Activated T-helper 2 cell treated with anti-CD3 and anti-CD28 coated beads, Interferon-gamma antibody, Interleukin-2, Interleukin-4, amounts not matched to agents 10 μg/mL and 5 μg/mL and 100 μg/mL, durations not matched to agents 14 hours and 24 hours and 36 hours (primary cell): ENCODE data around the gene CCK. TPM values are rescaled to one million over a fixed set of nuclear protein-coding genes. Genes with fewer than 3 reads are reported as not detected.
"Not testable (repeated sequence)": the region's sequence is repeated elsewhere in the genome, so short reads cannot be mapped to it uniquely, and the experiment has no call there.

Experiments
- DNase-seq: peaks from one replicate; pipeline ENCODE4 v3.0.0; 2021; ENCODE audit warnings: low spot score
- H3K27ac Mint-ChIP-seq: one replicate; pipeline ENCODE4 v1.8.0; 2021; ENCODE audit warnings: mixed read lengths
- H3K27me3 Mint-ChIP-seq: one replicate; pipeline ENCODE4 v1.8.0; 2021; ENCODE audit warnings: low read depth, mixed read lengths
- H3K36me3 Mint-ChIP-seq: one replicate; pipeline ENCODE4 v1.8.0; 2021; ENCODE audit warnings: low read depth, mixed read lengths
- H3K4me1 Mint-ChIP-seq: one replicate; pipeline ENCODE4 v1.8.0; 2021; ENCODE audit warnings: low read depth, mixed read lengths
- H3K4me3 Mint-ChIP-seq: one replicate; pipeline ENCODE4 v1.8.0; 2021; ENCODE audit warnings: low read depth, mild to moderate bottlenecking, moderate library complexity, mixed read lengths
- H3K9me3 Mint-ChIP-seq: one replicate; pipeline ENCODE4 v1.8.0; 2021; ENCODE audit warnings: mixed read lengths
- intact Hi-C: fragments of 100-400 bp; cut with micrococcal nuclease; formaldehyde crosslinking; loops from one replicate; pipeline ENCODE4 v1.15.1; 2023
- total RNA-seq: library from RNA; stranded (reverse); gene quantifications from 2 replicates; pipeline ENCODE4 v1.2.3, GENCODE V29; 2022

The CCK gene
- total RNA-seq, 1 donor from 2014 or later, result not detected

- intact Hi-C loops, DNase-seq: not testable (repeated sequence)
These were observed 21.4 kb upstream of the CCK start for GRCh38 chr3:42287423-42287822.

GRCh38 chr3:42277676-42278075 is 11.7 kb upstream of the CCK start:
- H3K36me3 Mint-ChIP-seq, result peaks cover 4% of the 10 kb centered on the region
- H3K4me1 Mint-ChIP-seq, result no peaks in the 10 kb centered on the region
- no peak overlapping the region for H3K27ac Mint-ChIP-seq
- no peak overlapping the region for H3K4me3 Mint-ChIP-seq
- no peaks in the 10 kb centered on the region for H3K27me3 Mint-ChIP-seq
- intact Hi-C loops, result no loop called here
- H3K9me3 Mint-ChIP-seq, result peaks cover 23% of the 10 kb centered on the region
- DNase-seq, result no peak

More at GRCh38 chr3:42287423-42287822, 21.4 kb upstream of the CCK start:
- H3K9me3 Mint-ChIP-seq, H3K27me3 Mint-ChIP-seq, H3K27ac Mint-ChIP-seq, H3K4me3 Mint-ChIP-seq, H3K4me1 Mint-ChIP-seq, H3K36me3 Mint-ChIP-seq: not testable (repeated sequence)

GRCh38 chr3:42276141-42277132 is 10.5 kb upstream of the CCK start:
- no peak for DNase-seq
- peaks cover 23% of the 10 kb centered on the region for H3K9me3 Mint-ChIP-seq
- peaks cover 3% of the 10 kb centered on the region for H3K27me3 Mint-ChIP-seq
- H3K4me3 Mint-ChIP-seq, result no peak overlapping the region
- no peak overlapping the region for H3K27ac Mint-ChIP-seq
- H3K36me3 Mint-ChIP-seq, result peaks cover 4% of the 10 kb centered on the region
- intact Hi-C loops, result no loop called here
- no peaks in the 10 kb centered on the region for H3K4me1 Mint-ChIP-seq

GRCh38 chr3:42275217-42275616 is 9.2 kb upstream of the CCK start:
- Mint-ChIP-seq H3K36me3 (peaks cover 4% of the 10 kb centered on the region), H3K27me3 (peaks cover 3% of the 10 kb centered on the region), H3K4me1 (no peaks in the 10 kb centered on the region), H3K9me3 (peaks cover 14% of the 10 kb centered on the region), H3K4me3 (no peak overlapping the region), H3K27ac (no peak overlapping the region)
- intact Hi-C loops, result no loop called here
- no peak for DNase-seq

- Mint-ChIP-seq H3K27me3 (peaks cover 6% of the 10 kb centered on the region), H3K4me3 (no peak overlapping the region), H3K9me3 (peaks cover 4% of the 10 kb centered on the region), H3K4me1 (no peaks in the 10 kb centered on the region), H3K36me3 (peaks cover 2% of the 10 kb centered on the region), H3K27ac (no peak overlapping the region)
- DNase-seq, result no peak
- intact Hi-C loops, result no loop called here
These were observed 8.3 kb upstream of the CCK start for GRCh38 chr3:42274266-42274665.

GRCh38 chr3:42273361-42273760 is 7.4 kb upstream of the CCK start:
- peaks cover 12% of the 10 kb centered on the region for H3K27me3 Mint-ChIP-seq
- DNase-seq, result no peak
- no peaks in the 10 kb centered on the region for H3K36me3 Mint-ChIP-seq
- H3K4me3 Mint-ChIP-seq, result no peak overlapping the region
- intact Hi-C loops, result no loop called here
- no peaks in the 10 kb centered on the region for H3K9me3 Mint-ChIP-seq
- H3K27ac Mint-ChIP-seq, result no peak overlapping the region
- no peaks in the 10 kb centered on the region for H3K4me1 Mint-ChIP-seq

- intact Hi-C loops, result no loop called here
- Mint-ChIP-seq H3K4me1 (no peaks in the 10 kb centered on the region), H3K27ac (no peak overlapping the region), H3K36me3 (no peaks in the 10 kb centered on the region), H3K4me3 (no peak overlapping the region), H3K27me3 (peaks cover 24% of the 10 kb centered on the region), H3K9me3 (no peaks in the 10 kb centered on the region)
- DNase-seq, result no peak
These were observed 5.8 kb upstream of the CCK start for GRCh38 chr3:42271786-42272185.

GRCh38 chr3:42270561-42270960 is 4.6 kb upstream of the CCK start:
- Mint-ChIP-seq H3K4me1 (no peaks in the 10 kb centered on the region), H3K4me3 (no peak overlapping the region), H3K36me3 (no peaks in the 10 kb centered on the region), H3K9me3 (no peaks in the 10 kb centered on the region), H3K27me3 (peaks cover 30% of the 10 kb centered on the region), H3K27ac (no peak overlapping the region)
- no peak for DNase-seq
- intact Hi-C loops, result no loop called here

GRCh38 chr3:42269647-42270046 is 3.7 kb upstream of the CCK start:
- intact Hi-C loops, result loop anchor here (10.0 kb wide), 1 partner anchor 1725 kb away; no protein-coding TSS in a partner anchor
- Mint-ChIP-seq H3K36me3 (no peaks in the 10 kb centered on the region), H3K27me3 (peaks cover 35% of the 10 kb centered on the region), H3K4me1 (no peaks in the 10 kb centered on the region), H3K4me3 (no peak overlapping the region), H3K27ac (no peak overlapping the region), H3K9me3 (no peaks in the 10 kb centered on the region)
- no peak for DNase-seq

GRCh38 chr3:42267878-42268277 is 1.9 kb upstream of the CCK start:
- Mint-ChIP-seq H3K4me1 (peaks cover 1% of the 10 kb centered on the region), H3K27me3 (peaks cover 50% of the 10 kb centered on the region), H3K36me3 (no peaks in the 10 kb centered on the region), H3K4me3 (no peak overlapping the region), H3K9me3 (no peaks in the 10 kb centered on the region), H3K27ac (no peak overlapping the region)
- no peak for DNase-seq
- intact Hi-C loops, result loop anchor here (10.0 kb wide), 1 partner anchor 1727 kb away; no protein-coding TSS in a partner anchor

- no peak for DNase-seq
- no peaks in the 10 kb centered on the region for H3K9me3 Mint-ChIP-seq
- peaks cover 1% of the 10 kb centered on the region for H3K4me1 Mint-ChIP-seq
- no peak overlapping the region for H3K27ac Mint-ChIP-seq
- no peaks in the 10 kb centered on the region for H3K36me3 Mint-ChIP-seq
- peaks cover 67% of the 10 kb centered on the region for H3K27me3 Mint-ChIP-seq
- no peak overlapping the region for H3K4me3 Mint-ChIP-seq
- intact Hi-C loops, result loop anchor here (10.0 kb wide), 1 partner anchor 1729 kb away; no protein-coding TSS in a partner anchor
These were observed 660 bp downstream of the CCK start for GRCh38 chr3:42265059-42265991.

GRCh38 chr3:42264399-42265058 is 1.5 kb downstream of the CCK start:
- H3K4me3 Mint-ChIP-seq, result no peak overlapping the region
- H3K27me3 Mint-ChIP-seq, result peaks cover 67% of the 10 kb centered on the region
- H3K27ac Mint-ChIP-seq, result no peak overlapping the region
- H3K4me1 Mint-ChIP-seq, result peaks cover 1% of the 10 kb centered on the region
- DNase-seq, result no peak
- no peaks in the 10 kb centered on the region for H3K9me3 Mint-ChIP-seq
- no peaks in the 10 kb centered on the region for H3K36me3 Mint-ChIP-seq
- intact Hi-C loops, result loop anchor here (10.0 kb wide), 1 partner anchor 1730 kb away; no protein-coding TSS in a partner anchor
